ENCODE measurements around the gene BRD8. TPM values are rescaled to one million over a fixed set of nuclear protein-coding genes. Genes with fewer than 3 reads are reported as not detected.

BRD8 gene
- total and polyA plus RNA-seq, 10 of the 15 experiments (the other 5 are each of a cell fraction or from before 2014, with no cell fraction given): 28.1 to 78.5 (median 44.5) TPM

- FAIRE-seq (no peak), DNase-seq (ENCODE audit: low read depth, low spot score) (no peak)
These were observed 75.7 kb downstream of the BRD8 start for GRCh38 chr5:138102454-138103318.

GRCh38 chr5:138096997-138097828 is 81.2 kb downstream of the BRD8 start:
- BruUV-seq (replicated peaks): no TSS peak
- TF ChIP-seq PAX5 (IDR thresholded peaks at IDR 0.05; ENCODE audit: borderline replicate concordance, low read depth, low read length) (no peak), JUNB (IDR thresholded peaks at IDR 0.05) (no peak), ZBTB11 (CRISPR knock-in tag; IDR thresholded peaks at IDR 0.05) (no peak), JUND (IDR thresholded peaks at IDR 0.05; ENCODE audit: low read depth, low read length) (no peak), CREB1 (IDR thresholded peaks at IDR 0.05; ENCODE audit: low read depth) (no peak), RCOR1 (conservative IDR thresholded peaks at IDR 0.05; ENCODE audit: low read depth, low read length) (no peak), STAT3 (IDR thresholded peaks at IDR 0.05; ENCODE audit: low read depth, low read length) (no peak), PML (IDR thresholded peaks at IDR 0.05; ENCODE audit: low read length) (no peak), RUNX3 (IDR thresholded peaks at IDR 0.05; ENCODE audit: low read length) (no peak), WRNIP1 (IDR thresholded peaks at IDR 0.05; ENCODE audit: borderline replicate concordance, low read depth, low read length) (no peak)

More at GRCh38 chr5:138102454-138103318, 75.7 kb downstream of the BRD8 start:
- SMC1A ChIA-PET (ENCODE audit: uncharacterized antibody, unreplicated experiment): interaction anchor here (0.7 to 1.4 kb wide), 7 partner anchors 8 to 40 kb away, joined by 3 to 4 read pairs (median 3); no protein-coding TSS in a partner anchor
- Histone ChIP-seq H3K27me3 (replicated peaks in 1 of 2; ENCODE audit: control insufficient read depth in 2 of 2, insufficient read depth in 2 of 2, low read length in 1 of 2) (no peaks in the 10 kb centered on the region), H4K20me1 (ENCODE audit: control insufficient read depth, insufficient read depth) (no peaks in the 10 kb centered on the region), H3K36me3 (ENCODE audit: control insufficient read depth in 2 of 2, insufficient read depth in 2 of 2, low read length in 1 of 2) (no peaks in the 10 kb centered on the region), H2AFZ (ENCODE audit: control insufficient read depth, low read depth, low read length) (no peak overlapping the region), H3K9me3 (replicated peaks; ENCODE audit: control insufficient read depth, insufficient read depth, low read length) (no peaks in the 10 kb centered on the region), H3K27ac (ENCODE audit: control insufficient read depth, insufficient read depth) (no peak overlapping the region), H3K4me1 (ENCODE audit: control insufficient read depth, insufficient read depth, low read length) (no peaks in the 10 kb centered on the region), H3K4me2 (ENCODE audit: control insufficient read depth, insufficient read depth) (no peak overlapping the region), H3K4me3 (no peak overlapping the region), H3K9ac (ENCODE audit: control insufficient read depth, insufficient read depth, low read length) (no peak overlapping the region), H3K79me2 (ENCODE audit: control insufficient read depth, insufficient read depth, low read length) (no peaks in the 10 kb centered on the region)
- CTCF ChIA-PET: interaction anchor here (0.6 to 2.4 kb wide), 5 partner anchors 25 to 444 kb away, joined by 3 to 11 read pairs (median 5); no protein-coding TSS in a partner anchor
- in situ Hi-C loops (cut with MboI): no loop called here
- intact Hi-C loops (cut with micrococcal nuclease; ENCODE audit: unreplicated experiment): no loop called here
- RAD21 ChIA-PET (ENCODE audit: unreplicated experiment): interaction anchor here (1.4 kb wide), 1 partner anchor 25 kb away, joined by 3 read pairs; no protein-coding TSS in a partner anchor
- POLR2A ChIA-PET: interaction anchor here (0.6 kb wide), 1 partner anchor 1191 kb away, joined by 4 read pairs; the partner anchor contains the start of gene MATR3
- BruUV-seq (replicated peaks): no TSS peak
- 28% methylated on average over 7 of the region's 7 CpGs for WGBS (ENCODE audit: insufficient coverage, insufficient replicate concordance, low lambda C conversion rate, missing lambda C conversion rate)
- TF ChIP-seq RUNX3 (IDR thresholded peaks at IDR 0.05; ENCODE audit: low read length) (peak; percentile 37; the same call in 1 of the 2 replicates), SPI1 (IDR thresholded peaks at IDR 0.05; ENCODE audit: borderline replicate concordance, insufficient read depth, low read depth, low read length) (peak; percentile 81), BHLHE40 (IDR thresholded peaks at IDR 0.05; ENCODE audit: borderline replicate concordance in 1 of 2, low read depth in 2 of 2, low read length in 1 of 2) (peak in 1 of 2 experiments; percentile 27; a peak in 1 of 4 replicates), CBFB (IDR thresholded peaks at IDR 0.05; ENCODE audit: low read depth) (no peak)
- ATAC-seq: peak; percentile 83

More at GRCh38 chr5:138096997-138097828, 81.2 kb downstream of the BRD8 start:
- CTCF ChIA-PET: interaction anchor here (1.0 kb wide), 1 partner anchor 28 kb away, joined by 3 read pairs; no protein-coding TSS in a partner anchor
- Histone ChIP-seq H3K9ac (ENCODE audit: control insufficient read depth, insufficient read depth, low read length) (no peak overlapping the region), H3K79me2 (ENCODE audit: control insufficient read depth, insufficient read depth, low read length) (no peaks in the 10 kb centered on the region), H3K4me1 (ENCODE audit: control insufficient read depth, insufficient read depth, low read length) (no peaks in the 10 kb centered on the region), H3K36me3 (ENCODE audit: control insufficient read depth in 2 of 2, insufficient read depth in 2 of 2, low read length in 1 of 2) (no peaks in the 10 kb centered on the region), H3K9me3 (replicated peaks; ENCODE audit: control insufficient read depth, insufficient read depth, low read length) (no peaks in the 10 kb centered on the region), H2AFZ (ENCODE audit: control insufficient read depth, low read depth, low read length) (no peak overlapping the region), H3K27ac (ENCODE audit: control insufficient read depth, insufficient read depth) (no peak overlapping the region), H3K4me3 (no peak overlapping the region), H4K20me1 (ENCODE audit: control insufficient read depth, insufficient read depth) (no peaks in the 10 kb centered on the region), H3K4me2 (ENCODE audit: control insufficient read depth, insufficient read depth) (no peak overlapping the region), H3K27me3 (replicated peaks in 1 of 2; ENCODE audit: control insufficient read depth in 2 of 2, insufficient read depth in 2 of 2, low read length in 1 of 2) (no peaks in the 10 kb centered on the region)
- no peak for FAIRE-seq
- SMC1A ChIA-PET (ENCODE audit: uncharacterized antibody, unreplicated experiment): interaction anchor here (0.7 kb wide), 1 partner anchor 10 kb away, joined by 3 read pairs; no protein-coding TSS in a partner anchor
- DNase-seq (ENCODE audit: low read depth, low spot score): no peak
- RAD21 ChIA-PET (ENCODE audit: unreplicated experiment): no interaction called here
- POLR2A ChIA-PET: no interaction called here
- intact Hi-C loops (cut with micrococcal nuclease; ENCODE audit: unreplicated experiment): no loop called here
- in situ Hi-C loops (cut with MboI): loop anchor here (25.0 kb wide), 1 partner anchor 760 kb away; no protein-coding TSS in a partner anchor
- 60% methylated on average over 11 of the region's 11 CpGs for WGBS (ENCODE audit: insufficient coverage, insufficient replicate concordance, low lambda C conversion rate, missing lambda C conversion rate)
- no peak for ATAC-seq
